ENCODE measurements around the gene MED12L.
A peak's percentile ranks its signal among the peaks of the same experiment; 100 is the strongest.
"Not testable (repeated sequence)": the region's sequence is repeated elsewhere in the genome, so short reads cannot be mapped to it uniquely, and the experiment has no call there.

Gene MED12L

DNA sequence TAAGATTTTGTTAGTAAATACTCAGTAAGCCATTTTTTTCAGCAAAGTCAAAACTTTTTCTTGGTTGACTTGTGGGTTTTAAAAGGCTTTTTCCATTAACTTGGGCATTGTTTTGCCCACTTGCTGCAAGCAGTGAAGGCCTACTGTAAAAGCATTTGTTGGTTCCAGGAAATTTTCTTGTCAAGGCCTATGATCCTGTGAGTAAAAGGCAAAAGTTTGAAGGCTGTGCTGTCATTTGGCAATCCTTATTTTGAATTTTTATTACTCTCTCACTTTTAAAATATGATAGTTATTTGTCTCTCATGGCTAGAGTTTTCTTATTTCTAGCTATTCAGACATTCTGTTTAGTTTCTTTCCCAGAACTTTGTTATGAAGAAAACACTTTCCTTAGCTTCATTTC, 286.1 kb downstream of the MED12L start:
- FAIRE-seq (no peak), DNase-seq (ENCODE audit: insufficient read length, low spot score) (no peak)
- no peak for TF ChIP-seq POLR2A (IDR thresholded peaks at IDR 0.05; ENCODE audit: low read depth, low read length)

DNA sequence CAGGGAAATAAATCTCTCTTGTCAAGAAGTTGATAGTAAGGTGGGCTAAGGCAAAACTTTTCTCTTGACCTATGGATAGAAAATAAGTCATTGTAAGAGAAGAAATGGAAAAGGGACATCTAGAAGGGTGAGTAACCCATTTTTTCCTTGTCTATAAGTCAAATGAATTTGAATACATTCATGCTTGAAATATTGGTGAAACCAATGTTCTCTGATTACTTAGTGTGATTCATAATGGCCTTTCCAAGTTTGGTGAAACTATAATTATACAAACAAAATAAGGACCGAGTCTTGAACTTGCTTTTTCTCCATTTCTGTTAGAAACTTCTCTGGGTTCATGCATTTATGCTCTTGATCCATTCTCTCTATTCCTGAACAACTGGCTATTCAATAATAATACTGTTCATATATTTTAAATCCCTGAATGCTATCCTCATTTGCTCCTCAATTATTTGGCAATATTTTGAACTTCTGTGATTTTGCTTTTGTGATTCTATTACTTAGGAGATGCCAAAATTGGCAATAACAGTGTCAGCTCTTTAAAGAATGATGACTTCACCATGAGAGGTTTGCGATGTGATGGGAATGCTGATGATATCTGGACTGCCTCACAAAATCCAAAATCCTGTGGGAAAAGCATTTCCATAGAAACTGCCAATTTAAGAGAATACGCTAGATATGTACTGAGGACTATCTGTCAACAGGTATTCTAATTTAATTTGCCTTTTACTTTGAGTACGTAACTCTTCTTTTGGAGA, 286.8 kb downstream of the MED12L start:
- DNase-seq (ENCODE audit: insufficient read length, low spot score) = no peak
- FAIRE-seq = no peak

DNA sequence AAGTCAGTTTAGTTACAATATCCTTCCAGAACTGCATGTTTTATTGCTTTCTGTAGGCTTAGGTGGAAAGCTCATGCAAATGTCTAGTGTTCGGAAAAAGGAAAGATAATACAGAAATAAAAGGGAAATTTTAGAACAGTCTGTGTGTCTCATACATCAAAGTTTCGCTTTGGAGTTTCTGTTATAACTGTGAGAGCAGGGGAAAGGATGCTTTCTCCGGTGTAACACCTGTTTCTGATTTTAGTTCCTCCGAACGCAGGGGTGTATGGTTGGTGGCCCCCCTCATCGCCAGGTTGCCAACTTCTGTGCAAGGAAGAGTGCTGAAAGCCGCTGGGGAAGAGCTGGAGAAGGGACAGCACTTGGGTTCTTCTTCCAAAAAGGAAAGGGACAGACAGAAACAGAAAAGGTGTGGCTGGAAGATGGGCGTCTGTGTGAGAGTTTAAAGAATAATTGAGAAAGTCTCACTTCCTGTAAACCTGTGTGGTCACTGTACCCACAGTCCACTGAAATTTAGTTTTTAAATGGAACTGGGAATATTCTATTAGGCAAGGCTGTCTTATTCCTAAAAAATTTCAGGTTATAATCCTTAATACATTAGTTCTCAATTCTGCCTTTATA, 292.4 kb downstream of the MED12L start:
- no peak for FAIRE-seq
- no peak for DNase-seq (ENCODE audit: insufficient read length, low spot score)
- no peak for TF ChIP-seq POLR2A (IDR thresholded peaks at IDR 0.05; ENCODE audit: low read depth, low read length)

More for the DNA sequence above, 286.8 kb downstream of the MED12L start:
- TF ChIP-seq POLR2A (IDR thresholded peaks at IDR 0.05; ENCODE audit: low read depth, low read length) = no peak

DNA sequence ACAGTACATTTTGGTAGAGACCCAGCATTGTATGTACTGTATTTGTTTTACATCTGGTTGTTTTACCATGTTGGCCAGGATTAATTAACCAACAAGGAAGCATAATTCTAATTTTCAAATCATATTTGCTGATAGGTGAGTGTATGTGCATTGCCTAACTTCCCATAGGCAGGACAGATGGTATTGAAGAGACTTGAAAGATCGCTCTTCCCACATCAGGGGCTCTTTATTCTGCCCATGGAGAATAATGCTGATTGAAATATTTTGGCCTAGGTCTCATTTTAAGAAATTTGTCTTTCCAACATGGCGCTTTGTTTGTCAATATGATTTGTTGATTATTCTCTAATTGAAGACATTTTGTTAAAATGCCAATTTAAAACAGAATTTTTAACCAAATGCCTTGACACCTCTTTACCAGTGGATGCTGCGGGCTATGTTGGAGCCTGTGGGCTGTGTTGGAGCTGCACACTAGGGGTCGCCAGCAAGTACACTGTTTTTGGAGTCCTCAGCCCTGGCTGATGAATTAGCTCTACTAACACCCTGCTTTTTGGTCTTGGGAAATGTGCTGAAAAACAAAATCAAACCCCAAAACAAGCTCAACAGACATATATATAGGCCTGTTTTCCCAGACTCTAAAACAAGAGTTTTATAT, 293.7 kb downstream of the MED12L start:
- FAIRE-seq (peak; percentile 11), DNase-seq (ENCODE audit: insufficient read length, low spot score) (no peak)
- no peak for TF ChIP-seq POLR2A (IDR thresholded peaks at IDR 0.05; ENCODE audit: low read depth, low read length)

DNA sequence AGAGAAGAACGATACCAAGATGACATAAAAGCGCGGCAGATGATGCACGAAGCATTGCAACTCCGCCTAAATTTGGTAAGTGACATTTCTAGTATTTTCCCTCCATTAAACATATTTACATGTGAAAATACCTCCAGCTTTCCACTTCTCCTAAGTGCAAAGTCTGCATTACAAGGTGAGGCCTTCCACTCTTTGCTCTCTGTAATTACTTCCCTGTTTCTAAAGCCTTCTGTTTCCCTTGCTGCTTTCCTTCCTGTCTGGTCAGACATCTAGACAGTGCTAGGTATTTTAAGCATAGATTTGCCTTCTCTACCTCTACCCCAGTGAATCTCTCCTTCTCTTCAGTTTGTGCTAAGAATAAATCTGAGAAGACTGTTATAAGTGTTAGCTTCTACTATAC, 297.2 kb downstream of the MED12L start:
- DNase-seq (ENCODE audit: insufficient read length, low spot score) = no peak
- no peak for FAIRE-seq
- no peak for TF ChIP-seq POLR2A (IDR thresholded peaks at IDR 0.05; ENCODE audit: low read depth, low read length)

DNA sequence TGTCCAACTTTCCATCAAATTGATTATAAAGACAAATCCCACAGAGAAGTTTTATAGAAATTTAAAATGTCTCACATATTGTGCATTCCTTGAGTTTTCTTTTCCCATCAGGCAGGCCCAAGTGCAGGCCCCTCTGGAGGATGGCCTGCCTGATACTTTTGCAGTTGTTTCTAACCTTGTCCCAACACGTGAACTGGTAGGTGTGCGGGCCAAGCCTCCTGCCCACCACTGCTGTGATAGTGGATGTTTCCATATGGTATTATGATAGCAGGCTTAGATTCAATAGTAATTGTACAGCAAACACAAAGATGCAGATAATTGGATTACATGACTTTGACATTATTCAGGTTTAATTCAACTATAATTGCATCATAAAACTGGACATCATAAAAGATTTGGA, 297.6 kb downstream of the MED12L start:
- DNase-seq (ENCODE audit: insufficient read length, low spot score) (no peak), FAIRE-seq (no peak)
- no peak for TF ChIP-seq POLR2A (IDR thresholded peaks at IDR 0.05; ENCODE audit: low read depth, low read length)

DNA sequence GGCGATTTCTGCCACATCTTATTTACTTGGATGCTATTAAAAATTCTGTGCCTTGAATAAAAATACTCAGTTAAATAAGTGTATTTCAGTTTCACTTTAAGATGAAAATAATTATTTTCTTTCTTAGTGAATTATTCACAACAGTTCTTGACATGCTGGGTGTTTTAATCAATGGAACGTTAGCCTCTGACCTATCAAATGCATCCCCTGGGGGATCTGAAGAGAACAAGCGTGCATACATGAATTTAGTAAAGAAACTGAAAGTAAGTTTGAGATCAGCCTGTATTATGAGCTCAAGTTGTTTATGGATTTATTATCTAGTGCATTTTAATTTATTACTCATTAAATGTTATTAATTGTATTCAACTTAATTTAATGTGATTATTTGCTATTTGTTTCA, 298.5 kb downstream of the MED12L start:
- TF ChIP-seq POLR2A (IDR thresholded peaks at IDR 0.05; ENCODE audit: low read depth, low read length) = no peak
- no peak for DNase-seq (ENCODE audit: insufficient read length, low spot score)
- FAIRE-seq = no peak

DNA sequence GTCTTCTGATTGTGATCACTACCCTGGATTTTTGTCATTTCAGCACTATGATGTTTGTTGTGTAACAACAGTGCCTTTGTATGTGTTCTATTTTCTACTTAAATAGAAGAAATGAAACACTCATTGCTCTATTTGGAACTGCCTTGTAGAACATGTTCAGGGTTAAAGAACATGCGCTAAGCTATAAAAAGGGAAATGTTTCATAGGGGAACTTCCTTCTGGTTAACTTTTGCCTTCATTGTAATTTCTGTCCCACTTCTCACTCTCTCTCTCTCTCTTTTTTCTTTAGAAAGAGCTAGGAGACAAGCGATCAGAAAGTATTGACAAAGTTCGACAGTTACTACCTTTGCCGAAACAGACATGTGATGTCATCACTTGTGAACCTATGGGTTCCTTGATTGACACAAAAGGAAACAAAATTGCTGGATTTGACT, 299.3 kb downstream of the MED12L start, which contains the start of gene P2RY12:
Gene P2RY12 (minus strand): TSS at position 13 of the 434 bp plus-strand sequence. CDS start 45,908 bp downstream, outside the sequence.
- no peak for TF ChIP-seq POLR2A (IDR thresholded peaks at IDR 0.05; ENCODE audit: low read depth, low read length)
- FAIRE-seq = no peak
- DNase-seq (ENCODE audit: insufficient read length, low spot score) = no peak

DNA sequence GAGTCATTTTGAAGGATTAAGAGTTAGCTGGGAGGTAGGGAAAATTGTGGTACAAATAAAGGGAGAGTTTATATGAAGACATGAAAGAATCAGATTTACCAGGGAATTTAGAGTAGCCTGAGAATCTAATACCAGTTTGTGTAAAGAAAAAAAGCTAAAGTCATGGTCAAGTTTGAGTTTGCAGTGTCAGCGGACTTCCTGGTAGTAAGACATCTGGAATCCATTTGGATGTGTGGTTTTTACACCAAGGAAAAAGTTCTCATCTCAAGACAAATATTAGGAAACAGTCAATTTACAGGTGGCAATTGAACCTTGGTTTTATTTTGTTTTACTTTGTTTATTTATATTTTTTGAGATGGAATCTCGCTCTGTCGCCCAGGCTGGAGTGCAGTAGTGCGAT, 300.6 kb downstream of the MED12L start:
- FAIRE-seq = no peak
- no peak for TF ChIP-seq POLR2A (IDR thresholded peaks at IDR 0.05; ENCODE audit: low read depth, low read length)
- no peak for DNase-seq (ENCODE audit: insufficient read length, low spot score)

DNA sequence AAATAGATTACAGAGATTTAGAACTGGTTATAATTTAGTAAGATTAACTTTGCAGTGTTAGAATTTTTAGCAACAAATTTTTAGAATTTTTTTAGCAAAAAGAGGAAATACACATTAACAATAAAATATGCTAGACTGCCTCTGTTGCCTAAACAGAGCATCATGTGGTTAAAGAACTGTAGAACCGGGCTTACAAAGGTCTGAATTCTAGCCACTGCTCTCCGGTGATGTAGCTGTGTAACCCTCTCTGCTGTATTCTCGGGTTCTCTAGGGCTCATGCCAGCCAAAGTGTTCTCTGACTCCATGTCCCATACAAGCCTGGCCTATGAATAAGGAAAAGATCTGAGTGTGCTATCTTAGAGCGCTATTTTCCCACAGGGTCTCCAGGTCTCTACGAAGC, 302.0 kb downstream of the MED12L start:
- DNase-seq (ENCODE audit: insufficient read length, low spot score) (no peak), FAIRE-seq (no peak)
- TF ChIP-seq POLR2A (IDR thresholded peaks at IDR 0.05; ENCODE audit: low read depth, low read length) = no peak

DNA sequence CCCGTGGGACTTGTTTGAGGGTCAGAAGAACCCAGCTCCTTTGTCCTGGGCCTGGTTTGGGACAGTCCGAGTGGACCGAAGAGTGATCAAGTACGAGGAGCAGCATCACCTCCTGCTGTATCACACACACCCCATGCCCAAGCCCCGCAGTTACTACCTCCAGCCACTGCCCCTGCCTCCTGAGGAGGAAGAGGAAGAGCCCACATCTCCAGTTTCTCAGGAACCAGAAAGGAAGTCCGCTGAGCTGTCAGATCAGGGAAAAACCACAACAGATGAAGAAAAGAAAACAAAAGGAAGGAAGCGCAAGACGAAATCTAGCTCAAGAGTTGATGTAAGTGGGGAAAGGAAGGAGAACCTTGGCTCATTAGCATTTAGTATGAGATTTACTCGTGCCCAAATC, 302.4 kb downstream of the MED12L start:
- no peak for DNase-seq (ENCODE audit: insufficient read length, low spot score)
- TF ChIP-seq POLR2A (IDR thresholded peaks at IDR 0.05; ENCODE audit: low read depth, low read length) = no peak
- no peak for FAIRE-seq

DNA sequence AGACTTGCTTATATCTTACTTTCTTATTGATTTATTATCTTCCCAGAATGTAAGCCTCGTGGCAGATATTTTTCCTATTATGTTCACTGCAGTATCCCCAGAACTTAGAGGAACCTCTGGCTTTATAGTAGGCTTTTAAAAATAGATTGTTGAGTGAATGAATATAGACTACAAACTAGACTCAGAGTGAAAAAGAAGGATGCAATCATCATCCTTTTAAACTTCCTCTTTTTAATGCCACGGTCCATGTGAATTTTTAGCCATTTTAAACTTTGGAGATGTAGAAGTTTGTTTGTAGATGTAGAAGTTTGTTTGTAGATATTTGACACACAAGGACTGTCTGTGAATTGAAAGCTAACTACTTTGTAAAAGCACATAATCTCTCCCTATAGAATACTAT, 306.3 kb downstream of the MED12L start:
- FAIRE-seq = no peak
- no peak for TF ChIP-seq POLR2A (IDR thresholded peaks at IDR 0.05; ENCODE audit: low read depth, low read length)
- no peak for DNase-seq (ENCODE audit: insufficient read length, low spot score)

DNA sequence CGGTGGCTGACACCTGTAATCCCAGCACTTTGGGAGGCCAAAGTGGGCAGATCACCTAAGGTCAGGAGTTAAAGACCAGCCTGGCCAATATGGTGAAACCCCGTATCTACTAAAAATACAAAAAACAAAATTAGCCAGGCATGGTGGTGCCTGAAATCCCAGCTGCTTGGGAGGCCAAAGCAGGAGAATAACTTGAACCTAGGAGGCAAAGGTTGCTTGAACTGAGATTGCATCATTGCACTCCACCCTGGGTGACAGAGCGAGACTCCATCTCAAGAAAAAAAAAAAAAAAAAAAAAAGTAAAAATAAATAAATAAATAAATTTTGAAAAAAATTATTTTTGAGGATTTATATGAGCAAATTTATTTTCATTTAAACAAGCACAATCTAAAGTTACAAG, 306.7 kb downstream of the MED12L start:
- not testable (repeated sequence) for FAIRE-seq; DNase-seq (ENCODE audit: insufficient read length, low spot score)

DNA sequence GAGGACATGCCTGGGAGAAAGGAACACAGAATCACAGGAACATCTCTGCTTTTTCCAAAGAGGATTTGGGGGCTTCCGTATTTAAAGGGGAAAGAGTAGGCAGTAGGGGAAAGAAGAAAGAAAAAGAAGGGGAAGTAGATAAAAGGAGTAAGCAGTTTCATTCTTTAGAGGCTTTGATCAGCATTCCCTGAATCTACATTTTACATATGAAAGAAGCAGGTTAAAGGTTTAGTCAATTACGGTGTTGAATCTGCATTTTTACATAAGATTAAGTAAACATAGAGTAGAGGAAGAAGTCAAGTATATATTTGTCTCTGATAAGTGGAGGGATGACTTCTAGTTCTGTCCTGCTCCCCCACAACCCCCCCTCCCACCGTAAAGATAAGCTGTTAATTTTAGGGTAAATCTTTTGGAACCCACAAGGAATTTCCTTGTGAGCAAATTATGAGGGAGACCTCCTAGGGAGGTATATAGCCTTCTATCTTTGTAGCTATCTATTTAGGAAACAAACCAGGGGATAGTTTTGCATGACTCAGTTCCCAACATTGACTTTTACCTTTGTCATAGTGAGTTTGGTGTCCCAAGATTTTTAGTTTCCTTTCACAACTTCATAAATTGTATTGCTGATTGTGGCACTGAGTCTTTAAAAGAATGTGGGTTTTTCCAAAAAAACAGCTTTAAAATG, 307.8 kb downstream of the MED12L start:
- FAIRE-seq = no peak
- no peak for TF ChIP-seq POLR2A (IDR thresholded peaks at IDR 0.05; ENCODE audit: low read depth, low read length)
- DNase-seq (ENCODE audit: insufficient read length, low spot score) = no peak
